NB4 (cell line): ENCODE measurements around the gene SMIM22.

Source experiments
- DNase-seq: peaks from one replicate; pipeline ENCODE4 v3.0.0; 2010; ENCODE audit warnings: low read depth
- H3K4me3 ChIP-seq: one replicate; pipeline ENCODE4 v1.5.1; 2011; ENCODE audit warnings: mild to moderate bottlenecking, low read depth, low read length, moderate library complexity
- MYC ChIP-seq: IDR thresholded peaks from 2 replicates; pipeline ENCODE4 v1.6.1; 2011; ENCODE audit warnings: low read depth, low read length
- POLR2A ChIP-seq: IDR thresholded peaks from 2 replicates; pipeline ENCODE4 v1.6.1; 2011; ENCODE audit warnings: mild to moderate bottlenecking; ENCODE audit not compliant: insufficient read length; ENCODE audit errors: extremely low read depth
- TF ChIP-seq, protein P1 (sequence below): IDR thresholded peaks from 2 replicates; pipeline ENCODE4 v1.6.1; 2011; ENCODE audit warnings: low read depth, low read length
- TF ChIP-seq, protein P2 (sequence below): IDR thresholded peaks from one replicate; pipeline ENCODE4 v1.5.1; 2012; ENCODE audit warnings: low read depth, low read length

Gene SMIM22

DNA sequence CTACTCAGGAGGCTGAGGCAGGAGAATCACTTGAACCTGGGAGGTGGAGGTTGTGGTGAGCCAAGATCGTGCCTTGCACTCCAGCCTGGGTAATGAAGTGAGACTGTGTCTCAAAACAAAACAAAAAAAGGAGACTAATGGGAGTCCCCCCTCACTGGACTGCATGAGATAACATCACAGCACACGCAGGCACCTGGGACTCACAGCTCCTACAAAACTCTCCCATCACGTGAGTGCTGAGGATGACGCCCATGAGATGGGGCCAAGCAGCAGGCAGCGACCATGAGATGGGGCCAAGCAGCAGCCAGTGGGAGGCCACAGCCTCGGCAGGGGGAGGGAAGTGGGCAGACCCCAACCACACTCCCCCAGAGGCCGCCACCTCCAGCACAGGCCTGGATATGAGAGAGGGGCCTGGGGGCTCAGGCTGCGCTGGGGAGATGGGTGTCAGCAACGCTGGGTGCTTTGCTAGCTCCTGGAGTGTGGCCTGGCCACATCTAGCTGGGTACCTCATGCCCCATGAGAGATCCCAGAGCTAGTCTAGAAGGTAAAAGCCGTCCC, 45.4 kb upstream of the SMIM22 start:
- no peak overlapping the region for H3K4me3 ChIP-seq
- TF ChIP-seq POLR2A = no peak
- TF ChIP-seq, protein P1, sequence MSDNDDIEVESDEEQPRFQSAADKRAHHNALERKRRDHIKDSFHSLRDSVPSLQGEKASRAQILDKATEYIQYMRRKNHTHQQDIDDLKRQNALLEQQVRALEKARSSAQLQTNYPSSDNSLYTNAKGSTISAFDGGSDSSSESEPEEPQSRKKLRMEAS = no peak
- no peak for TF ChIP-seq MYC
- TF ChIP-seq, protein P2, sequence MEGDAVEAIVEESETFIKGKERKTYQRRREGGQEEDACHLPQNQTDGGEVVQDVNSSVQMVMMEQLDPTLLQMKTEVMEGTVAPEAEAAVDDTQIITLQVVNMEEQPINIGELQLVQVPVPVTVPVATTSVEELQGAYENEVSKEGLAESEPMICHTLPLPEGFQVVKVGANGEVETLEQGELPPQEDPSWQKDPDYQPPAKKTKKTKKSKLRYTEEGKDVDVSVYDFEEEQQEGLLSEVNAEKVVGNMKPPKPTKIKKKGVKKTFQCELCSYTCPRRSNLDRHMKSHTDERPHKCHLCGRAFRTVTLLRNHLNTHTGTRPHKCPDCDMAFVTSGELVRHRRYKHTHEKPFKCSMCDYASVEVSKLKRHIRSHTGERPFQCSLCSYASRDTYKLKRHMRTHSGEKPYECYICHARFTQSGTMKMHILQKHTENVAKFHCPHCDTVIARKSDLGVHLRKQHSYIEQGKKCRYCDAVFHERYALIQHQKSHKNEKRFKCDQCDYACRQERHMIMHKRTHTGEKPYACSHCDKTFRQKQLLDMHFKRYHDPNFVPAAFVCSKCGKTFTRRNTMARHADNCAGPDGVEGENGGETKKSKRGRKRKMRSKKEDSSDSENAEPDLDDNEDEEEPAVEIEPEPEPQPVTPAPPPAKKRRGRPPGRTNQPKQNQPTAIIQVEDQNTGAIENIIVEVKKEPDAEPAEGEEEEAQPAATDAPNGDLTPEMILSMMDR = no peak
- DNase-seq = no peak

- H3K4me3 ChIP-seq = no peak overlapping the region
- DNase-seq = no peak
- TF ChIP-seq, protein P1 = no peak
- TF ChIP-seq POLR2A (no peak), MYC (no peak)
- TF ChIP-seq, protein P2 = no peak
Measured at GRCh38 chr16:4750896-4751295, 44.3 kb upstream of the SMIM22 start.

- no peak for TF ChIP-seq MYC
- no peak for DNase-seq
- H3K4me3 ChIP-seq = no peak overlapping the region
Measured at GRCh38 chr16:4752351-4753100, 42.6 kb upstream of the SMIM22 start.

- DNase-seq = no peak
- H3K4me3 ChIP-seq = no peak overlapping the region
- TF ChIP-seq, protein P2 = no peak
- no peak for TF ChIP-seq POLR2A
- no peak for TF ChIP-seq MYC
- TF ChIP-seq, protein P1 = no peak
Measured at GRCh38 chr16:4753227-4753626, 41.9 kb upstream of the SMIM22 start.

GRCh38 chr16:4754865-4755264, 40.3 kb upstream of the SMIM22 start:
- no peak for TF ChIP-seq MYC
- no peak for TF ChIP-seq POLR2A
- TF ChIP-seq, protein P2 = no peak
- TF ChIP-seq, protein P1 = no peak
- no peak for DNase-seq
- H3K4me3 ChIP-seq = no peak overlapping the region

- H3K4me3 ChIP-seq = no peak overlapping the region
- TF ChIP-seq, protein P1 = no peak
- TF ChIP-seq POLR2A (no peak), MYC (no peak)
- TF ChIP-seq, protein P2 = no peak
- DNase-seq = no peak
Measured at GRCh38 chr16:4755687-4756086, 39.5 kb upstream of the SMIM22 start.
